SK-N-MC (cell line): Measurements from ENCODE around the gene GLI1.

Experiments
- EZH2 ChIP-seq: fragments of 200-600 bp; sonication (generic); IDR thresholded peaks from one replicate; pipeline ENCODE4 v1.6.1; 2017; ENCODE audit warnings: antibody characterized with exemption
- POLR2AphosphoS5 ChIP-seq: IDR thresholded peaks from 2 replicates; pipeline ENCODE4 v1.6.1; 2012; ENCODE audit warnings: mild to moderate bottlenecking, low read depth, low read length, borderline replicate concordance

- no peak for TF ChIP-seq POLR2AphosphoS5
- TF ChIP-seq EZH2 = no peak
Observed at GRCh38 chr12:57464569-57464968, 5.0 kb downstream of the GLI1 start.
